Measurements from ENCODE around the gene FBXL17.

FBXL17 gene

DNA sequence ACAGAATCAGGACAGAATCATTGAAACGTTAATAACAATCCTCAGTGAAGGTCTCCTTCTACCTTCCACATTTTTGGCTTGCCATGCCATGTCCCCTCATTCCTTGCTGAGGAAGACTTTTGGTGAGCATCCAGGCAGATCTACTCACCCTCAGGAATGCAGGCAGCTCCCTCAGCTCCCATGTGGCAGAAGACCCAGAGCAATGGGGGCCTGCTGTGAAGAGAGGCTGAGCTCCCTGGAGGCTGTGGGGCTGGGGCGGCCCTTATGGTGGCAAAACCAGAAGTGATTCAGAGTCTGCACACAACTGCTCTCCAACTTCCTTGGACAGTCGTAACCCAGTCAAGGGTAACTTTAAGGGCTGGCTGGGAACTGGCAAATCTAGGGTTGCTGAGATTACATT, 463.9 kb downstream of the FBXL17 start:
- TF ChIP-seq CTCF (IDR thresholded peaks at IDR 0.05; ENCODE audit: low read depth, low read length), result no peak
- H3K4me3 ChIP-seq (ENCODE audit: low read depth, low read length), result no peak overlapping the region

- no peak overlapping the region for H3K4me3 ChIP-seq (ENCODE audit: low read depth, low read length)
- no peak for TF ChIP-seq CTCF (IDR thresholded peaks at IDR 0.05; ENCODE audit: low read depth, low read length)
Observed at GRCh38 chr5:107916731-107917725, 464.9 kb downstream of the FBXL17 start.

DNA sequence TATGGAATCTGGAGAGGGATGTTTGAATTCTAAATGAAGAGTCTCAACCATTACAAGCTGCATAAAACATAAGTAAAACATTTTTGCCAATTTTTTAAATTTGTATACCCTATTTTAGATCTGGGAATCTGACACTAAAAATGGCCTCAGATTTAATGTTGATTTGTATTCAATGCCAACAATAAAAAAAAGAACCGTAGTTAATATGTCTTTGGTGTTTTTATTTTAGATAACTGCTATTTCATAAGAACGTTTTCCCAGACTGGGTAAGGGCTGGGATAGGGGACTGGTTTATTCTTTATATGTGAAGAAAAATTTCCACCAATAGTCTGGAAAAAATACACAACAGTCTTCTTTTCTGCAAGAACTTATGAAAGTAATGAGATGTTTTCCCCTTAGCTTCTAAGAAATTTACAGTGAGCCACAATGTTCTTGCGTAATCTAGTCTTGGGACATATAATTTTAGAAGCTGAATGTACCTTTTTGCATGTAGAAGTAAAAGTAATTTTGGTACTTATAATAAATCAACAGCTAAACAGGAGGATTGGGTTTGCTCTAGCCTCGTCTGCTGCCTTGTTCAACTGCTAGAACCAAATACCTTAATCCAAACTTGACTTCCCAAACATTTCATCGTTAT, 466.6 kb downstream of the FBXL17 start:
- TF ChIP-seq CTCF (IDR thresholded peaks at IDR 0.05; ENCODE audit: low read depth, low read length), result no peak
- H3K4me3 ChIP-seq (ENCODE audit: low read depth, low read length), result no peak overlapping the region

DNA sequence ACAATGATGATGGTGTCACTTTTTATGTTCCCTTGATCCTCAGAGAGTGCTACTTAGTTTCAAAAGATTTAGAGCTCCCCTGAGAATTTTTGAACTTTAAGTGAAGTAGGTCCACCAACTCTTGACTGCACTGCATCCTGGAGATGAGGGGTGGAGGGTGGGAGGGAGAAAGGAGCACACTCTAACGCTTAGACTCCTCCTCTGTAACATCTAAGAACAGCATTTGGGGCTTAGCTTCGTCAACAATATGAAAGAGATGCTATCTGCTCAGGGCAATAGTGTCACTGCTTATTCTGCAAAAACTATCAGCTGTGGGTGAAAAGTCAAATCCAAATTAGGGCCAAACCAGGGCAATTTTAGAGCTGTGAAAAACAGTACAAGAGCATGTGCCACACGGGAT, 468.4 kb downstream of the FBXL17 start:
- no peak for TF ChIP-seq CTCF (IDR thresholded peaks at IDR 0.05; ENCODE audit: low read depth, low read length)
- H3K4me3 ChIP-seq (ENCODE audit: low read depth, low read length), result no peak overlapping the region

- no peak overlapping the region for H3K4me3 ChIP-seq (ENCODE audit: low read depth, low read length)
- no peak for TF ChIP-seq CTCF (IDR thresholded peaks at IDR 0.05; ENCODE audit: low read depth, low read length)
Observed at GRCh38 chr5:107900721-107901120, 481.2 kb downstream of the FBXL17 start.

GRCh38 chr5:107894361-107894760, 487.5 kb downstream of the FBXL17 start:
- TF ChIP-seq CTCF (IDR thresholded peaks at IDR 0.05; ENCODE audit: low read depth, low read length), result no peak
- H3K4me3 ChIP-seq (ENCODE audit: low read depth, low read length), result no peak overlapping the region

DNA sequence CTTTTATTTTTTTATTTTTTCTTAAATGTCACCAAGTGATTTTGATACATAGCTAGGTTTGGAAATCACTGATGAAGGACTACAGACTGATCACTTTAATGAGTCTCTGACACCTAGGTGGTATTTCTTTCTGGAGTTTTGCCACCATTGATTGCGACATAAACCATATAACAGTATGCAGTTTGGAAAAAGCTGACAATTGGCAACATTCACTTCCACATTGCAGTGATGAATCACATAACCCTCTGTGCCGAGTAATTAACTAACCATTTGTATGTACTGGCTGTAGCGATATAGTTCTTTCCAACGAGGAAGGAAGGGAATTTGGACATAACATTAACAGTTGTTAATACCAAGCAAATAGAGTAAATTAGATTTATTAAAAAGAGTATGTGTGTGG, 488.3 kb downstream of the FBXL17 start:
- TF ChIP-seq CTCF (IDR thresholded peaks at IDR 0.05; ENCODE audit: low read depth, low read length), result no peak
- H3K4me3 ChIP-seq (ENCODE audit: low read depth, low read length), result no peak overlapping the region

All from WI38 (cell line).